NCI-H2107 (cell line): ENCODE measurements around the gene KIF3A.
"Not testable (repeated sequence)": the region's sequence is repeated elsewhere in the genome, so short reads cannot be mapped to it uniquely, and the experiment has no call there.

Source experiments
- DNase-seq: peaks from one replicate; lab custom pipeline; 2025; lab: John Stamatoyannopoulos, UW

KIF3A gene

GRCh38 chr5:132718544-132719312 lies 18.6 kb downstream of the KIF3A start:
- DNase-seq: no peak

- DNase-seq: no peak
Measured at GRCh38 chr5:132714456-132715307, 22.7 kb downstream of the KIF3A start.

GRCh38 chr5:132708645-132709044 lies 28.7 kb downstream of the KIF3A start:
- DNase-seq: no peak

- no peak for DNase-seq
Measured at GRCh38 chr5:132704875-132705274, 32.5 kb downstream of the KIF3A start.

- DNase-seq: no peak
Measured at GRCh38 chr5:132695956-132696355, 41.4 kb downstream of the KIF3A start.

DNA sequence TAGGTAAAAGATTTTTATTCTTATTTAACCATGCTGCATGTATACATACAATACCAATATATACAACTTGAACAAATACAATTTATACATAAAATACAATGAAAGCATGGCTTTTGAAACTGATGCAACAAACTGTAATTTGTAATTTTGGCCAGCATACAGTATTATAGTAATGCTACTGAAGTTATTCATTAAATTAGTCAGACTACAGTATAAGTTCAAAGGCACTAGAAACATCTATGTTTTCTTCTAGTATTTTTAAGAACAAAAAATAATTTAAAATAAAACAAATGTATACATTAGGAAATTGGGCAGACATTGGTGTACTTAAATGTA lies 44.7 kb downstream of the KIF3A start:
- DNase-seq: no peak

DNA sequence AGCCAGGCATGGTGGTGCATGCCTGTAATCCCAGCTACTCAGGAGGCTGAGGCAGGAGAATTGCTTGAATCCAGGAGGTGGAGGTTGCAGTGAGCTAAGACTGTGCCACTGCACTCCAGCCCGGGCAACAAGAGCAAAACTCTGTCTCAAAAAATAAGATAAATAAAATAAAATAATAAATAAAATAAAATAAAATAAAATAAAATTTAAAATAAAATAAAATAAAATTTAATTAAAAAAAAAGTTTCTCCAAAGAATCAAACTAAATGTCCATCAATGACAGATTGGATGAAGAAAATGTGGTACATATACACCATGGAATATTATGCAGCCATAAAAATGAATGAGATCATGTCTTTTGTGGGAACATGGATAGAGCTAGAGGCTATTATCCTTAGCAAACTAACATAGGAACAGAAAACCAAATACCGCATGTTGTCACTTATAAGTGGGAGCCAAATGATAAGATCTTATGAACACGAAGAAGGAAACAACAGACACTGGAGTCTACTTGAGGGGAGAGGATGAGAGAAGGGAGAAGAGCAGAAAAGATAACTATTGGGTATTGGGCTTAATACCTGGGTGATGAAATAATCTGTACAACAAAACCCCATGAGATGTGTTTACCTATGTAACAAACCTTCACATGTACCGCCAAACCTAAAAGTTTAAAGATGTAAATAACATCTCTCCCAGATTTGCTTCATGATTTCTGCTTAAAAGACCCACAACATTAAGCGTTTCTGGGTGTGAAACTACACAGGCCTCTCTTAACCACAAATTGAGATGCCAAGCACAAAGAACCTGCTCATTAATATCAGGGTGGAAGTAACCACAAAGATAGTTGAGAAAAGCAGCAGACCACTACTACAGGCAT lies 45.4 kb downstream of the KIF3A start:
- not testable (repeated sequence) for DNase-seq

DNA sequence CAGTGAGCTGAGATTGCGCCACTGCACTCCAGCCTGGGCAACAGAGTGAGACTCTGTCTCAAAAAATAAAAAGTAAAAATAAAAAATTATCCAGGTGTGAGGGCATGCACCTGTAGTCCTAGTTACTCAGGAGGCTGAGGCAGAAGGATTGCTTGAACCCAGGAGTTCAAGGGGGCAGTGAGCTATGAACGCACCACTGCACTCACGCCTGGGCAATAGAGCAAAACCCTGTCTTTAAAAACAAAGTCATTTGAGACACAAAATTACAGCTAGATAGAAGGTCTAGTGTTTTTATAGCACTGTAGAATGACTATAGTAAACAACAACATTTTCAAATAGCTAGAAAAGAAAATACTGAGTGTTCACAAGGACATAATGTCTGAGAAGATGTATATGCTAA lies 47.2 kb downstream of the KIF3A start:
- DNase-seq: no peak

DNA sequence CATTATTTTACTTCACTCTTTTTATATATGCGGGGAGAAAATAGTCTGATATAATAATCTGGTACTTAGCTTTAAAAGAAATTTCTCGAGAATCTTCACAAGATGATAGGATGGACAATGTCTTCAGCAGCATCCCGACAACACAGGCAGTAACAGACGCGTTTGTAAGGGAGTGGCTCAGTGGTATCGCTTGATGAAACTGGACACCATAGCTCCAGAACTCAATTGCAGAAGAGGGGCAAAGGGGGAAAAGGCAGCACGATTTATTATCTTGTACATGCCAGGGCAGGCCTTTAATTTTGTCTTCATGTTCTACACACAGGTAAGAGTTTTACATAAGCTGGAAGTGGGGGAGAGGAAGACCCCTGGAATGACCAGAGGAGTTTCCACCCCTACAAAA lies 47.8 kb downstream of the KIF3A start:
- DNase-seq: no peak

GRCh38 chr5:132688536-132689339 lies 48.6 kb downstream of the KIF3A start:
- no peak for DNase-seq

DNA sequence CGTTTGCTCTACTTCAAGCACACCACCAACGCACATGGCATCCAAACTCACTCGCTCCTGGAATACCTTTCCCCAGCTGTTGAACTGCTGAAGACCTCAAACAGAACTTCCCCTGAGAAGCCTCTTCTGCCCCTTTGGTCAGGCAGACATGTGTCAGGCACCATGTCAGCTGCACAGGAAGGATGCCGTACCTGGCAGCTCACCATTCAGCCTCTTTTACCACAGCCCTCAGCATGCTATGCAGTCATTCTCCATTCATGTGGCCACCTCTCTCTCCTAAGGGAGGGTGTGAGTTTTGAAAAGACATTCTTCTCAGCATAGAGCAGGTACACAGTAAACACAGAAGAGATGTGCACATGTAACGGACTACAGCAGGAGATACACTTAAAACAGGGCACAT lies 49.4 kb downstream of the KIF3A start:
- no peak for DNase-seq

DNA sequence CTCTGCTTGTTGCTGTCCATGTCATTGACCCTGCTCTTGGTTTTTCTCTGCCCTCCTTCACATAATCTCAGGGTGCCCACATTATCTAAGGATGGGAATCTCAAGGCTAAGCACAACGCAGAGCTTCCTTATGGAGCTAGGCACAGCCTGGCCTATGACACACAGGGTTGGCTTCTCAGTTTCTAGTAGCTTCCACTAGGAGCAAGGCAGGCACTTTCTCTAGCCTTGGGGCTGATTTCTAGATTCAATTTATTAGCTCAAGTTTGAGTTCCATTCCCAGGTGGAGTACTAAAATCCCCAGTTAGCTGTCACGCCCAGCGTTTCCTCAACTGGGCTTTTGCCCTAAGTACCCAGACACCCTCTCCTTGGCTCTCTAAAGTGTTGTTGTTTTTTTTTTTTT lies 51.2 kb downstream of the KIF3A start:
- no peak for DNase-seq

GRCh38 chr5:132684922-132685720 lies 52.2 kb downstream of the KIF3A start:
- DNase-seq: no peak

DNA sequence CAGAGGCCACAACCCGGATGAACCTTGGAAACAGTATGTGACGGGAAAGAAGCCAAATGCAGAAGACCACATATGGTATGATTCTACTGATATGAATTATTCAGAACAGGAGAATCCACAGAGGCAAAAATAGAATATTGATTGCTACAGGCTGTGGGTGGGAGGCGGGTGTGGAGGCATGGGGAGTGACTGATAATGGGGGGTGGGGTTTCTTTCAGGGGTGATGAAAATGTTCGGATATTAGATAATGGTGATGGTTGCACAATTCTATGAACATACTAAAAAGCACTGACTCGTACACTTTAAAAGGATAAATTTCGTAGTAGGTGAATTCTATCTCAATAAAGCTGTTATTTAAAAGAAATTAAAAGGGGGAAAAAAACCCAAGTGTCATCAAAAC lies 52.9 kb downstream of the KIF3A start:
- DNase-seq: no peak

- no peak for DNase-seq
Measured at GRCh38 chr5:132681983-132682382, 55.4 kb downstream of the KIF3A start.

- no peak for DNase-seq
Measured at GRCh38 chr5:132681476-132681831, 55.9 kb downstream of the KIF3A start.

- DNase-seq: no peak
Measured at GRCh38 chr5:132680780-132681475, 56.4 kb downstream of the KIF3A start.

GRCh38 chr5:132679717-132680380 lies 57.5 kb downstream of the KIF3A start:
- no peak for DNase-seq

GRCh38 chr5:132679166-132679565 lies 58.2 kb downstream of the KIF3A start:
- DNase-seq: no peak

GRCh38 chr5:132678735-132679134 lies 58.6 kb downstream of the KIF3A start:
- DNase-seq: no peak
